ENCODE measurements around the gene GTF2H4.
"Not testable (repeated sequence)": the region's sequence is repeated elsewhere in the genome, so short reads cannot be mapped to it uniquely, and the experiment has no call there.

GTF2H4 gene

DNA sequence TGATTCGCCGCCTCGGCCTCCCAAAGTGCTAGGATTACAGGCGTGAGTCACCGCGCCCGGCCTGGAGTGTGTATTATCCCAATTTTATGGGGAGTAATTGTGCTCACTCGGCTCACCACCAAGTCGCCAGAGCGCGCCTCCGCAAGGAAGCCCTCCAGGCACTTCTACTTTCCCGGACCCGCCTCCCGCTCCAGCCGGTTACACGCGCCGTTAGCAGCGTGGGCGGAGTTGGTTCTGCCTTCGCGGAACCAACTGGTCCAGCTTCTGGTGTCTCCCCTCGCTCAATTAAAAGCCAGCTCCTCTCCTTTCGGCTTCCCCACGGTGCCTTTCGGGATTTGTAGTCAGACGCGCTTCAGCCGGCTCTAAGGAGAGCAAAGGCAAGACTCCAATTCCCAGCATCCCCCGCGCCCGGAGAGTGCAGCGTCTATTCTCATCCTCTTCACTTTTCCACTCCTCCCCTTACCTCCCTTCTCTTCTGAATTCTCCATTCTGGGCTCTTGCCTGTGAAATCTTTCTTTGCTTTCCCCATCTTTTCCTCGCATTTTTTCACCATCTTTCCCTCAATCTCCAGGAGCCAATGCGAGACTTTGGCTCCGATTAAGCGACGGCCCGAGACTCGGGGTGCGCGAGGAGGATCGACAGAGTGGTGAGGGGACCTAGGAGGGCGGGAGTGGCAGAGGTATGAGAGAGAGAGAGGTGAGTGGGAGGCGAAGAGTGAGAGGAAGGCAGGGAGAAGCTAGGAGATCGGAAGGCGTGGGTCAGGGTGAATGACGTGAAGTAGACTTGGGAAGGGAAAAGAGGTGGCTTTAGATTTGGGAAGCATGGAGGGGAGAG is at the start of gene GTF2H4:
Gene GTF2H4 (plus strand): TSS at position 450 of the 834 bp plus-strand sequence.
- H3K4me3 ChIP-seq (ENCODE audit: low read length), result peak within 1 kb of the TSS; percentile 75
- peaks cover 5% of the 10 kb centered on the region for H3K4me1 ChIP-seq (ENCODE audit: control insufficient read depth, insufficient read depth, low read length)
- peak within 1 kb of the TSS; percentile 3 for H3K9ac ChIP-seq (ENCODE audit: low read length)
- H3K36me3 ChIP-seq (ENCODE audit: control insufficient read depth, insufficient read depth, low read length), result peaks cover 9% of the 10 kb centered on the region
- no peak within 1 kb of the TSS for H3K27ac ChIP-seq (ENCODE audit: low read depth, low read length)
- H3K27me3 ChIP-seq (ENCODE audit: control insufficient read depth, insufficient read depth, low read length), result no peaks in the 10 kb centered on the region

DNA sequence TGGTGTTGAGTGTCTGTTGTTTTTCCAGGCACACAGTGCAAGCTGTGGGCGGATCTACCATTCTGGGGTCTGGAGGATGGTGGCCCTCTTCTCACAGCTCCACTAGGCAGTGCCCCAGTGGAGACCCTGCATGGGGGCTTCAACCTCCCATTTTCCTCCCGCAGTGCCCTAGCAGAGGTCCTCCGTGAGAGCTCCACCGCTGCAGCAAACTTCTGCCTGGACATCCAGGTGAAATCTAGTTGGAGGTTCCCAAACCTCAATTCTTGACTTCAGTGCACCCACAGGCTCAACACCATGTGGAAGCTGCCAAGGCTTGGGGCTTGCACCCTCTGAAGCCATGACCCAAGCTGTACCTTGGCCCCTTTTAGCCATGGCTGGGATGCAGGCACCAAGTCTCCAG is 48.3 kb upstream of the GTF2H4 start:
- not testable (repeated sequence) for H3K9ac ChIP-seq (ENCODE audit: low read length); H3K36me3 ChIP-seq (ENCODE audit: control insufficient read depth, insufficient read depth, low read length); H3K4me1 ChIP-seq (ENCODE audit: control insufficient read depth, insufficient read depth, low read length); H3K27ac ChIP-seq (ENCODE audit: low read depth, low read length); H3K4me3 ChIP-seq (ENCODE audit: low read length); H3K27me3 ChIP-seq (ENCODE audit: control insufficient read depth, insufficient read depth, low read length)

DNA sequence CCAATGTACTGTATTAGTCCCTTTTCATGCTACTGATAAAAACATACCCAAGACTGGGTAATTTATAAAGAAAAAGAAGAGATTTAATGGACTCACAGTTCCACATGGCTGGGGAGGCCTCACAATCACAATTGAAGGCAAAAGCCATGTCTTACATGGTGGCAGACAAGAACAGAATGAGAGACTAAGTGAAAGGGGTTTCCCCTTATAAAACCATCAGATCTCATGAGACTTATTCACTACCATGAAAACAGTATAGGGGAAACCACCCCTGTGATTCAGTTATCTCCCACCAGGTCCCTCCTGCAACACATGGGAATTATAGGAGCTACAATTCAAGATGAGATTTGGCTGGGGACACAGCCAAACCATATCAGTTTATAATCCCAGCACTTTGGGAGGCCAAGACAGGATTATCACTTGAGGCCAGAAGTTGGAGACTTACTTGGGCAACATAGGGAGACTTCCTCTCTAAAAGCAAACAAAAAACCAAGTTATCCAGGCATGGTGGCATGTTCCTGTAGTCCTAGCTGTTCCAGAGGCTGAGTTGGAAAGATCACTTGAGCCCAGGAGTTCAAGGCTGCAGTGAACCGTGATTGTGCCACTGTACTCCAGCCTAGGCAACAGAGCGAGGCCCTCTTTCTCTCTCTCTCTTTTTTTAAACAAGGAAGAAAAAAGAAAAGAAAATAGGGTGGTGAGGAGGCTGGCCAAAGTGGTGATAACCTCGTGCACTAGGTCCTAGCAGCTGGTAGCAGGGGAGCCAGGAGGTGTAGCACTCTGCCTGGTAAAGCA is 46.6 kb upstream of the GTF2H4 start:
- H3K4me1 ChIP-seq (ENCODE audit: control insufficient read depth, insufficient read depth, low read length), result no peaks in the 10 kb centered on the region
- no peaks in the 10 kb centered on the region for H3K27me3 ChIP-seq (ENCODE audit: control insufficient read depth, insufficient read depth, low read length)

DNA sequence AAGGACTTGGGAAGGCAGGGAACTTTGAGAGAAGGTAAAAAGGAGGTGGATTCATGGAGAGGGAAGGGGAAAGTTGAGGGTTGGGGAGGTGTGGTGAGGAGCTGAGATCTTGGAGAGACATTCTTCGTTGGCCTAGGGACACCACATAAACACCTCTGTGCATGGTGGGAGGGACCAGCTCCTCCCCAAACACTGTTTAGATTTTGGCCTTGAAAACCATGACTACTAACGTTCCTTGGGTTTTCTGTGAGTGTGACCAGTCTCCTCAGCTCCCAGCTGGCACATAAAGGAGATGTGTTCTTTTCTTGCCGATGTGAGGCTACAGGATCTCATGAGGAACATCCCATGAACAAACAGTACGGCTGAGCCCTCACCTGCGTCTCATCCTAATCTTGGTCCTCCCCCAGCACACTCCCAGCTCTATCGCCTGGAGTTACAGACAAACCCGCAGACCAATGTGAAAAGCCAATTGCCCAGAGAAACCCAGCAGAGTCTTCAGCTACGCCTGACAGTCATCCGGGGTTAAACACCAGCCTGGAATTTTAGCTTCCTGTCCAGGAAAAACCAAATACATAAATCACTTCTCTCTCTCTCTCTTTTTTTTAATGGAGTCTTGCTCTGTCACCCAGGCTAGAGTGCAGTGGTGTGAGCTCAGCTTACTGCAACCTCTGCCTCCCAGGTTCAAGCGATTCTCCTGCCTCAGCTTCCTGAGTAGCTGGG is 45.7 kb upstream of the GTF2H4 start:
- Histone ChIP-seq H3K4me3 (ENCODE audit: low read length) (no peak overlapping the region), H3K27me3 (ENCODE audit: control insufficient read depth, insufficient read depth, low read length) (no peaks in the 10 kb centered on the region), H3K9ac (ENCODE audit: low read length) (no peak overlapping the region), H3K4me1 (ENCODE audit: control insufficient read depth, insufficient read depth, low read length) (no peaks in the 10 kb centered on the region), H3K27ac (ENCODE audit: low read depth, low read length) (no peak overlapping the region), H3K36me3 (ENCODE audit: control insufficient read depth, insufficient read depth, low read length) (no peaks in the 10 kb centered on the region)

More for the DNA sequence above, 46.6 kb upstream of the GTF2H4 start:
- Histone ChIP-seq H3K36me3 (ENCODE audit: control insufficient read depth, insufficient read depth, low read length) (no peaks in the 10 kb centered on the region), H3K27ac (ENCODE audit: low read depth, low read length) (no peak overlapping the region), H3K9ac (ENCODE audit: low read length) (no peak overlapping the region), H3K4me3 (ENCODE audit: low read length) (no peak overlapping the region)

DNA sequence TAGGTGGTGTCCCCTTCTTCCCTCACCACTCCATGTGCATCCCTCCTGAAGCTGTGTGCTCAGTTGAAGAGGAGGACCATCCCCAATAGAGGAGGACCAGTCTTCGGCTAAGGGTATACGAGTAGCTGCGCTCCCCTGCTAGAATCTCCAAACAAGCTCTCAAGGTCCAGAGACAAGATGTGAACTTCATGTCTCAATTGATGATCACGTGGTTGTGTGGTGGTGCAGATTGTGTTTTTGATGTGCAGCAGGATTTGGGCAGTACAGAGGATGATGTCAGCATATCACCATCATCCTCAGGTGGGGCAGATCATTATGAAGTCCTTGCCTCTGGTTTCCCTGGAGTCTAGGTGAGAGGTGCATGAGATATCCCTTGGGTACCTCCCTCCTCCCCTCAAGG is 43.7 kb upstream of the GTF2H4 start:
- Histone ChIP-seq H3K4me3 (ENCODE audit: low read length) (no peak overlapping the region), H3K9ac (ENCODE audit: low read length) (no peak overlapping the region), H3K27me3 (ENCODE audit: control insufficient read depth, insufficient read depth, low read length) (no peaks in the 10 kb centered on the region), H3K36me3 (ENCODE audit: control insufficient read depth, insufficient read depth, low read length) (no peaks in the 10 kb centered on the region), H3K4me1 (ENCODE audit: control insufficient read depth, insufficient read depth, low read length) (no peaks in the 10 kb centered on the region), H3K27ac (ENCODE audit: low read depth, low read length) (no peak overlapping the region)

DNA sequence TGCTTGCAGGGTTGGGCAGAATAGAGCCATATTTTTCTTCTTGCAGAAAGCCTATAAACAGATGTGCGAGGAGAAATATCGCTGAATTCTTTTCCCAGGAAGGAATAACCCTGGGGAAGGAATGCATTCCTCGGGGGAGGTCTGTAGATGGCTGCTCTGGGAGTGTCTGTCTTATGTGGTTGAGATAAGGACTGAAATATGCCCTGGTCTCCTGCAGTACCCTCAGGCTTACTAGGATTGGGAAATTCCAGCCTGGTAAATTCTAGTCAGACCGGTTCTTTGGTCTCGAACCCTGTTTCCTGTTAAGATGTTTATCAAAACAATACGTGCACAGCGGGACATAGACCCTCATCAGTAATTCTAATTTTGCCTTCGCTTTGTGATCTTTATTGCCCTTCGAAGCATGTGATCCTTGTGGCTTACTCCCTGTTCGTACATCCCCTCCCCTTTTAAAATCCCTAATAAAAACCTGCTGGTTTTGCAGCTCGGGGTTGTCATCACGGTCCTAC is 38.7 kb upstream of the GTF2H4 start:
- H3K36me3 ChIP-seq (ENCODE audit: control insufficient read depth, insufficient read depth, low read length); H3K9ac ChIP-seq (ENCODE audit: low read length); H3K4me1 ChIP-seq (ENCODE audit: control insufficient read depth, insufficient read depth, low read length); H3K27me3 ChIP-seq (ENCODE audit: control insufficient read depth, insufficient read depth, low read length); H3K27ac ChIP-seq (ENCODE audit: low read depth, low read length); H3K4me3 ChIP-seq (ENCODE audit: low read length): not testable (repeated sequence)

DNA sequence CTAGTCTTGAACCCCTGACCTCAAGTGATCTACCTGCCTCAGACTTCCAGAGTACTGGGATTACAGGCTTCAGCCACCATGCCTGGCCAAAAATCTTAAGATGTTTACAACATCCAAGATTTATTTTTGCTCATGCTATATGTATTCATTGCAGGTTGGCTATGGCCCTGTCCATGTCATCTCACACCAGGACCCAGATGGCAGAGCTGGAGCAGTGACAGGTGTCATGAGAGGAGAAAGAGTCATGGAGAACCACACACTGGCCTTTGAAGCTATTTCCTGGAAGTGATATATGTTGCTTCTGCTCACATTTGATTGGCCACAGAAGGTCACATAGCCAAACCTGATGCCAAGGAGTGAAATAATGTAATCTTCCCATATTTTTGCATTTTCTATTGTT is 37.5 kb upstream of the GTF2H4 start:
- Histone ChIP-seq H3K4me1 (ENCODE audit: control insufficient read depth, insufficient read depth, low read length) (peaks cover under 1% of the 10 kb centered on the region), H3K4me3 (ENCODE audit: low read length) (no peak overlapping the region), H3K27me3 (ENCODE audit: control insufficient read depth, insufficient read depth, low read length) (no peaks in the 10 kb centered on the region), H3K27ac (ENCODE audit: low read depth, low read length) (no peak overlapping the region), H3K9ac (ENCODE audit: low read length) (no peak overlapping the region), H3K36me3 (ENCODE audit: control insufficient read depth, insufficient read depth, low read length) (no peaks in the 10 kb centered on the region)

DNA sequence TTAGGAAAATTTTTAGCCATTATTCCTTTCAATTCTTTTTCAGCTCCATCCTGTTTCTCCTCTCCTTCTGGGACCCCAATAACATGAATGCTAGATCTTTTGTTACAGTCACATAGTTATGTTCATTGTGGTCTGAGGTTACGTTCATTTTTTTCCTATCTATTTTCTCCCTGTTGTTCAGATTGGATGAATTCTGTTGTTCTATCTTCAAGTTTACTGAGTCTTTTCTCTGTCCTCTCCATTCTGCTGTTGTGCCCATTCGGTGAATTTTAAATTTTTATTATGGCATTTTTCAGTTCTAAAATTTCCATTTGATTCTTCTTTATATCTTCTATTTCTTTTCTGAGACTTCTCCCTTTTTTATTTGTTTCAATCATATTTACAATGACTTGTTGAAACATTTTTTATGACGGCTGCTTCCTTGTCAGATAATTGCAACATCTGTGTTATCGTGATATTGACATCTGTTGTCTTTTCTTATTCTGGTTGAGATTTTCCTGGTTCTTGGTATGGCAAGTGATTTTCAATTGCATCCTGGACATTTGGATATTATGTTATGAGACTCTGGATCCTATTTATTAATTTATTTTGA is 36.3 kb upstream of the GTF2H4 start:
- Histone ChIP-seq H3K36me3 (ENCODE audit: control insufficient read depth, insufficient read depth, low read length) (no peaks in the 10 kb centered on the region), H3K4me1 (ENCODE audit: control insufficient read depth, insufficient read depth, low read length) (peaks cover 11% of the 10 kb centered on the region), H3K27ac (ENCODE audit: low read depth, low read length) (no peak overlapping the region), H3K9ac (ENCODE audit: low read length) (no peak overlapping the region), H3K27me3 (ENCODE audit: control insufficient read depth, insufficient read depth, low read length) (no peaks in the 10 kb centered on the region), H3K4me3 (ENCODE audit: low read length) (no peak overlapping the region)

DNA sequence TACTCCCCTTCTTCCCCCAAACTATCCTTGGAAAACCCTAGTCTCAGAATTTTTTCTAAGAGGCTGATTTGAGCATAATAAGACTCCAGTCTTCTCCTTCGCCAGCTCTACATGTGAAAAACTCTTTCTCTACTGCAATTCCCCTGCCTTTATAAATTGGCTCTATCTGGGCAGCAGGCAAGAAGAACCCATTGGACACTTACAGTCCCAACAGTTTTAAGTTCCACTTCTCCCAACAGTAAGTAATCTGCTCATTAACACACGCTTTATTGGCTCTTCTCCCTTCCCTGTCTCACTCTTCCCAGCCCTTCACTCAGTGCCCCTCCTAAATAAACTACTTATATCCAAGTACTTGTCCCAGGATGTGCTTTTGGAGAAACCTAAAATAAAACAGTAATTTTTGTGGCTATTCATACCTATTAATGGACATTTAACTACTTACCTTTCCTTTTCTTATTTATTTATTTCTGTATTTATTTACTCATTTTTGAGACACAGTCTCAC is 34.8 kb upstream of the GTF2H4 start:
- no peak overlapping the region for H3K4me3 ChIP-seq (ENCODE audit: low read length)
- no peaks in the 10 kb centered on the region for H3K27me3 ChIP-seq (ENCODE audit: control insufficient read depth, insufficient read depth, low read length)
- no peak overlapping the region for H3K27ac ChIP-seq (ENCODE audit: low read depth, low read length)
- peaks cover 18% of the 10 kb centered on the region for H3K4me1 ChIP-seq (ENCODE audit: control insufficient read depth, insufficient read depth, low read length)
- H3K9ac ChIP-seq (ENCODE audit: low read length), result no peak overlapping the region
- H3K36me3 ChIP-seq (ENCODE audit: control insufficient read depth, insufficient read depth, low read length), result no peaks in the 10 kb centered on the region

DNA sequence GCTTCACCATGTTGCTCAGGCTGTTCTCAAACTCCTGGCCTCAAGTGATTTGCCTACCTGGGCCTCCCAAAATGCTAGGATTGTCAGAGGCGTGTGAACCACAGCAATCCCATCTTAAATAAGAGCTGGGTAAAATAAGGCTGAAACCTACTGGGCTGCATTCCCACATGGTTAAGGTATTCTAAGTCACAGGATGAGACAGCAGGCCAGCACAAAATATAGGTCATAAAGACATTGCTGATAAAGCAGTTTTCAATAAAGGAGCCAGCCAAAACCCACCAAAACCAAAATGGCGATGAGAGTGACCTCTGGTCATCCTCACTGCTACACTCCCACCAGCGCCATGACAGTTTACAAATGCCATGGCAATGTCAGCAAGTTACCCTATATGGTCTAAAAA is 34.2 kb upstream of the GTF2H4 start:
- not testable (repeated sequence) for H3K9ac ChIP-seq (ENCODE audit: low read length); H3K36me3 ChIP-seq (ENCODE audit: control insufficient read depth, insufficient read depth, low read length); H3K4me3 ChIP-seq (ENCODE audit: low read length); H3K27me3 ChIP-seq (ENCODE audit: control insufficient read depth, insufficient read depth, low read length); H3K27ac ChIP-seq (ENCODE audit: low read depth, low read length)
- peaks cover 18% of the 10 kb centered on the region for H3K4me1 ChIP-seq (ENCODE audit: control insufficient read depth, insufficient read depth, low read length)

DNA sequence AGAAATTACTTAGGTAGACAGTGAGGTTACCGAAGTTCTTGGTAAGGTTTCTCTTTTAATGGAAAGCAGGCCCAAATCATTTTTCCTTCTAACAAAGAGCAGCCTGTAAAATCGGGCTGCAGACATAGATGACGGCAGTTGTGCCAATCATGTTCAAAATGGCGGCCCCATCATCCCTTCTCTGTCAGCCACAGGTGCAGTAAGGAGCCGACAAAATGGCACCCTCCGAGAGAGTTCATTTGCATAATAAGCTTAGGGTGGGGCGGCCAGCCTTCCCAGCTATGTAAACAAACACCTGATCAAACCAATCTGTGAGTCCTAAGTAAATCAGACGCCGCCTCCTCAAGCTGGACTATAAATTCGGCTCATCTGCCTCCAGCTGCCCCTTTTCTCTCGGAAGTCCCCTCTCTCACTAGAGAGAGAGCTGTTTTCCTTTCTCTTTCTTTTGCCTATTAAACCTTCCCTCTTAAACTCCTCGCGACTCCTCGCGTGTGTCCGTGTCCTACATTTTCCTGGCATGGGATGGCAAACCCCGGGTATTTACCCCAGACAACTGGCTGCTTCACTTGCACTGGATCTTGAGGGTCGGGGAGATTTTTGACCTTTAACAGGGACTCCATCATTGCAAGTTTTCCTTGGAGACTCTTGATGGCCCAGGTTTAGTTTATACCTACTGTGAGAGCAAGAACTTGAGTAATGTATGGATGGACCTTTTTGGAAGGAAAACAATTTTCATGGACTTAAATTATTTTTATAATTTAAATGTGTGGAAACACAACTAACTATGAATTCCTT is 32.6 kb upstream of the GTF2H4 start:
- peaks cover 18% of the 10 kb centered on the region for H3K4me1 ChIP-seq (ENCODE audit: control insufficient read depth, insufficient read depth, low read length)
- no peak overlapping the region for H3K9ac ChIP-seq (ENCODE audit: low read length)
- H3K4me3 ChIP-seq (ENCODE audit: low read length), result no peak overlapping the region
- H3K36me3 ChIP-seq (ENCODE audit: control insufficient read depth, insufficient read depth, low read length), result no peaks in the 10 kb centered on the region
- peak overlapping the region; percentile 90 for H3K27ac ChIP-seq (ENCODE audit: low read depth, low read length)
- no peaks in the 10 kb centered on the region for H3K27me3 ChIP-seq (ENCODE audit: control insufficient read depth, insufficient read depth, low read length)
